ENCODE results near the gene ANKRD35. TPM values are rescaled to one million over a fixed set of nuclear protein-coding genes. Genes with fewer than 3 reads are reported as not detected.

ANKRD35 gene
- total and polyA plus RNA-seq, 9 of the 15 experiments (the other 6 are each of a cell fraction or from before 2014, with no cell fraction given): 0.07 to 0.14 (median 0.07) TPM; not detected in 5

GRCh38 chr1:145918992-145919939 is 33.6 kb upstream of the ANKRD35 start (continued):
- TF ChIP-seq GTF3C2 (IDR thresholded peaks at IDR 0.05; ENCODE audit: borderline replicate concordance, extremely low read depth, insufficient read length) (no peak), ARID1B (IDR thresholded peaks at IDR 0.05) (peak; percentile 10; the same call in 1 of the 2 replicates), STAT5B (CRISPR knock-in tag; IDR thresholded peaks at IDR 0.05) (no peak), ZNF589 (CRISPR knock-in tag; IDR thresholded peaks at IDR 0.05; ENCODE audit: low read depth) (no peak), LEF1 (IDR thresholded peaks at IDR 0.05) (no peak), CBFA2T2 (conservative IDR thresholded peaks at IDR 0.05) (no peak), NFE2 (IDR thresholded peaks at IDR 0.05; ENCODE audit: low read depth) (peak; percentile 52; the same call in 1 of the 2 replicates), CBFA2T3 (IDR thresholded peaks at IDR 0.05) (no peak), BCL6 (CRISPR knock-in tag; IDR thresholded peaks at IDR 0.05) (no peak), U2AF1 (optimal IDR thresholded peaks at IDR 0.05; ENCODE audit: low read depth, low read length) (no peak), ZKSCAN1 (IDR thresholded peaks at IDR 0.05; ENCODE audit: low read depth, low read length) (no peak), ZFP30 (CRISPR knock-in tag; IDR thresholded peaks at IDR 0.05; ENCODE audit: borderline replicate concordance) (no peak), HNRNPL (IDR thresholded peaks at IDR 0.05; ENCODE audit: low read depth, low read length) (no peak), ZNF407 (IDR thresholded peaks at IDR 0.05; ENCODE audit: low read depth) (no peak), KLF16 (IDR thresholded peaks at IDR 0.05) (no peak), CSDE1 (IDR thresholded peaks at IDR 0.05) (no peak), ZC3H8 (IDR thresholded peaks at IDR 0.05) (no peak), HNRNPH1 (optimal IDR thresholded peaks at IDR 0.05; ENCODE audit: low read depth, low read length) (no peak), BRD9 (IDR thresholded peaks at IDR 0.05; ENCODE audit: low read depth, partially characterized antibody) (no peak)
